Esophagus (tissue), 2 donors: Measurements from ENCODE around the gene PXDN. TPM values are rescaled to one million over a fixed set of nuclear protein-coding genes. Genes with fewer than 3 reads are reported as not detected.

Experiments
- H3K27ac ChIP-seq, 2 donors: one replicate each; pipeline ENCODE4 v1.5.1; 2013; ENCODE audit warnings: low read depth in 2 of 2, mild to moderate bottlenecking in 2 of 2, inconsistent platforms in 1 of 2, low read length in 1 of 2, moderate library complexity in 1 of 2
- H3K27me3 ChIP-seq, 2 donors: one replicate each; pipeline ENCODE4 v1.6.1; 2013; ENCODE audit warnings: low read length in 2 of 2, control low read depth in 1 of 2, mild to moderate bottlenecking in 1 of 2; ENCODE audit not compliant: insufficient read depth in 2 of 2, control insufficient read depth in 1 of 2
- H3K36me3 ChIP-seq, 2 donors: one replicate each; pipeline ENCODE4 v1.6.1; 2013; ENCODE audit warnings: low read length in 1 of 2; ENCODE audit not compliant: control insufficient read depth in 2 of 2, insufficient read depth in 2 of 2
- H3K4me1 ChIP-seq, 2 donors: one replicate each; pipeline ENCODE4 v1.6.1; 2013; ENCODE audit warnings: low read length in 1 of 2; ENCODE audit not compliant: control insufficient read depth in 2 of 2, insufficient read depth in 2 of 2
- H3K4me3 ChIP-seq, 2 donors: one replicate each; pipeline ENCODE4 v1.5.1; 2013; ENCODE audit warnings: low read length in 2 of 2, mild to moderate bottlenecking in 2 of 2, low read depth in 1 of 2, moderate library complexity in 1 of 2
- H3K9me3 ChIP-seq, 2 donors: one replicate each; pipeline ENCODE4 v1.6.1; 2013; ENCODE audit warnings: mild to moderate bottlenecking in 2 of 2, low read depth in 1 of 2, low read length in 1 of 2, moderate library complexity in 1 of 2; ENCODE audit not compliant: control insufficient read depth in 2 of 2, insufficient read depth in 1 of 2
- WGBS, 2 donors: extraction: QIAGEN DNeasy Blood & Tissue Kit; methylation state at CpG; one replicate each; pipeline ENCODE4 v1.1.7; 2013; 5-methylcytosine and 5-hydroxymethylcytosine counted together
- polyA plus RNA-seq, 2 donors: library from polyadenylated mRNA; stranded (reverse); fragments of 200-250 nt; gene quantifications; one replicate each; pipeline ENCODE4 v1.2.3, GENCODE V29; 2013
- donor health status: healthy with polysubstance abuse.
- donor health status: Bipolar disorder and iron deficiency.

The PXDN gene
- polyA plus RNA-seq, 2 donors: 1.1 to 1.9 TPM

- no peaks in the 10 kb centered on the region for H3K27me3 ChIP-seq
- no peak overlapping the region for H3K27ac ChIP-seq
- peaks cover 3 to 6% of the 10 kb centered on the region in 2 donors for H3K9me3 ChIP-seq
- WGBS, 2 donors: 97% methylated on average over 67 of the region's 67 CpGs
- H3K4me3 ChIP-seq: no peak overlapping the region
- peaks cover 0 to 9% of the 10 kb centered on the region in 2 donors for H3K36me3 ChIP-seq
- H3K4me1 ChIP-seq: peaks cover 0 to 3% of the 10 kb centered on the region in 2 donors
Measured at GRCh38 chr2:1648241-1649102, 95.8 kb downstream of the PXDN start.

DNA sequence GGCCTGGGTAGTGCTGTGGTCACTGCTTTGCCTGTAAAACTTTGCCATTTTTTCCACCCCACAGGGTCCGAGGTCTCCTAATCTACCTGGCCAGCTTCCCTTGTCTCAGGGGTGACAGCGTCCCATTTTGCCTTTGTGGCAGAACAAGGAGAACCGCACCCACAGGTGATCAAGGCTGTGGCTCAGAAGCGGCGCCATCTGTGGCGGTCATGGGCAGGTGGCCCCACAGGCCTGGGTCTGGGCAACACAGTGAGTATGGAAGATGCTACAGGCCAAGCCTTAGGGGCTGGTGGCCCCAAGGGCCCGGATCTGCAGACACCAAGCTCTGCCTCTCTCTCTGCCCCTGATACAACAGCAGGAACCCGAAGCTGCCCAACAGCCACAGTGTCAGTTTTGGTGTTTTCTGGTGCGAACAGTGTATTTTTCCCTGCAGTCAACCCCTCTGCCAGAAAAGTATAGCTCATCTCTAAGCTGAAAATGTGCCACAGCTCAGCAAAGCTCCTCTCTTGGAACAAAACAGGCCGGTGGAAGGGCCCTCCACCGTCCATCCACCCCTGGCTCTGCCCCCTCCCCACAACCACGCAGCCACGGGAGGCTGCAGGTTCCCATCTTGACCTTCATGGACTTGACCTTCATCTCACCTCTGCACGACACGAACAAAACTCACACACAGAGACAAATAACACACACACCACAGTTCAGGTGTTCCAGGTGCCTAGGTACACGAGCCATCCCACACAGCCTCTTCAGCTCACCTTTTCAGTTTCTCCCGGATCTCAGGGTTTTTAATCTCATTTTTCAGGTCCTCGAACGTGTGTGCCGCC, 96.7 kb downstream of the PXDN start:
- 90 to 91% methylated on average over 20 of the region's 20 CpGs for WGBS, 2 donors
- Histone ChIP-seq H3K36me3 (peaks cover 0 to 9% of the 10 kb centered on the region in 2 donors), H3K9me3 (peaks cover 3 to 6% of the 10 kb centered on the region in 2 donors), H3K27me3 (no peaks in the 10 kb centered on the region), H3K4me3 (no peak overlapping the region), H3K27ac (no peak overlapping the region), H3K4me1 (no peaks in the 10 kb centered on the region)

GRCh38 chr2:1645761-1646476, 98.4 kb downstream of the PXDN start:
- Histone ChIP-seq H3K4me1 (no peaks in the 10 kb centered on the region), H3K4me3 (no peak overlapping the region), H3K36me3 (peaks cover 0 to 9% of the 10 kb centered on the region in 2 donors), H3K27me3 (no peaks in the 10 kb centered on the region), H3K27ac (no peak overlapping the region), H3K9me3 (peaks cover 3 to 6% of the 10 kb centered on the region in 2 donors)
- WGBS, 2 donors: 80 to 84% methylated on average over 19 of the region's 19 CpGs

DNA sequence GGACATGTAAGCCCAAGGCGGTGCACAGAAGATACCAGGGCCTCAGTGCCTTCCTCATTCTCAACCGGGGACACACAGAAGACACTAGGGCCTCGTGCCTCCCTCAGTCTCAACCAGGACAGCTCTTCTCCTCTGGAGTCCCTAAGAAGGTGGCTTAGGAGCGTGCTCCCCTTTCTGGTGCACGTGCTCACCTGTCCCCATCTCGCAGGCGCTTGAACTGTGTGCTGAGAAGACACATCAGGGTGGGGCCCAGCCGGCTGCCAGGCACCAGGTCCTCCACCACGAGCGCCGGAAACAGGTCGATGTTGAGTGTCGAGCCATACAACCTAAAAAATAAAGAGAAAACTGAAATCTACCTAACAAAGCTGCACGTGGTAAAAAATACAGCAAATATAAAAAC, 99.9 kb downstream of the PXDN start:
- no peaks in the 10 kb centered on the region for H3K4me1 ChIP-seq
- WGBS, 2 donors: 86 to 90% methylated on average over 14 of the region's 14 CpGs
- H3K4me3 ChIP-seq: no peak overlapping the region
- peaks cover 0 to 9% of the 10 kb centered on the region in 2 donors for H3K36me3 ChIP-seq
- H3K9me3 ChIP-seq: peaks cover 3 to 4% of the 10 kb centered on the region in 2 donors
- H3K27ac ChIP-seq: no peak overlapping the region
- no peaks in the 10 kb centered on the region for H3K27me3 ChIP-seq

DNA sequence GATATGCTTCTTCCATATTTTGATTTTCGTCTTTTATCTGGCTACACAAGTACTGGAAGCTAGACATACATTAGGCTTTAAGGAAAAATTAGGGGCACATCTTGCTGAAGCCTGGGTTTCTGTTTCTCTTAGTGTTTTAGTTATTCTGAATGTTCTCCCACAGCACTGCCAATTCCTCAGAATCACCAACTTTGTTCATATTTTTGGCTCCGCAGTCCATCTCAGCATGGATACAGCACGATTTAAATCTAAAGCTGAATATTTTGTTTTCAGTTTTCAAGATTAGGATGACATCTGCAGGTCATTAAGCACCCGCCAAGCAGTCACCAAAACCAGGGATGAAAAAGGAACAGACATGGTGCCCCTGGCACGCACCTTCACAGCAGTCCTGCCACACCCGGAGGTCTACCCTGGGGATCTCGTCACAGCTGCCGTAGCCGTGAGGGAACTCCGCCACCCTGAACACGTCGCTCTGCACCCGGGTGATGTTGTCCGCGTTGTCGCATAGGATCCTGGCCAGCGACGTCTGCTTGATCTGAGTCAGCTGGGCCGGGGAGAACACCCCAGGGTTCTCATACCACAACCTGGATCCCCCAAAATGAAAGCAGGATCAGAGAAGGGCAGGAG, 101.2 kb downstream of the PXDN start:
- 87 to 88% methylated on average over 19 of the region's 19 CpGs for WGBS, 2 donors

GRCh38 chr2:1642066-1642861, 102.1 kb downstream of the PXDN start:
- H3K36me3 ChIP-seq: no peaks in the 10 kb centered on the region
- peaks cover 0 to 1% of the 10 kb centered on the region in 2 donors for H3K9me3 ChIP-seq
- H3K27me3 ChIP-seq: no peaks in the 10 kb centered on the region
- 82 to 83% methylated on average over 15 of the region's 15 CpGs for WGBS, 2 donors
- no peak overlapping the region for H3K4me3 ChIP-seq
- no peaks in the 10 kb centered on the region for H3K4me1 ChIP-seq
- no peak overlapping the region for H3K27ac ChIP-seq

More for the DNA sequence above, 101.2 kb downstream of the PXDN start:
- no peaks in the 10 kb centered on the region for H3K4me1 ChIP-seq
- no peak overlapping the region for H3K4me3 ChIP-seq
- peaks cover 0 to 1% of the 10 kb centered on the region in 2 donors for H3K9me3 ChIP-seq
- no peaks in the 10 kb centered on the region for H3K27me3 ChIP-seq
- H3K27ac ChIP-seq: no peak overlapping the region
- H3K36me3 ChIP-seq: no peaks in the 10 kb centered on the region

DNA sequence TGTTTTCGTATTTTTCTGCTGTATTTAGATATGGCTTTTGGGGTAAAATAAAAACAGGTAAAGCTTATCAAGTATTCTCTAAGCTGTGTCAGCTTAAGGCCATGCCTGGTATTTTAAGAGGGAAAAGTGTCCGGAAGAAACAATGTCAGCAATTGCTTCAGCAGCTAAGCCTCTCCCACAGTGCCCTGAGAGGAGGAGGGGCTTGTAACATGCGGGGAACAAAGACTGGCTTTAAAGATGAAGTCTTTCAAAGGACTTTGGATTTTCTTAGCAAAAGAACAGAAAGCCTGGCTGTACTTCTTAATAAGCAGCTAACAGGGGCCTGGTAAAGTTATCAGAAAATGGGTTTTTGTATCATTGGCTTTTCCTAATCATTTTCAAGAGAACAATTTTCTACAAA, 102.8 kb downstream of the PXDN start:
- 55 to 69% methylated on average over 3 of the region's 3 CpGs for WGBS, 2 donors
- Histone ChIP-seq H3K36me3 (no peaks in the 10 kb centered on the region), H3K27ac (no peak overlapping the region)

DNA sequence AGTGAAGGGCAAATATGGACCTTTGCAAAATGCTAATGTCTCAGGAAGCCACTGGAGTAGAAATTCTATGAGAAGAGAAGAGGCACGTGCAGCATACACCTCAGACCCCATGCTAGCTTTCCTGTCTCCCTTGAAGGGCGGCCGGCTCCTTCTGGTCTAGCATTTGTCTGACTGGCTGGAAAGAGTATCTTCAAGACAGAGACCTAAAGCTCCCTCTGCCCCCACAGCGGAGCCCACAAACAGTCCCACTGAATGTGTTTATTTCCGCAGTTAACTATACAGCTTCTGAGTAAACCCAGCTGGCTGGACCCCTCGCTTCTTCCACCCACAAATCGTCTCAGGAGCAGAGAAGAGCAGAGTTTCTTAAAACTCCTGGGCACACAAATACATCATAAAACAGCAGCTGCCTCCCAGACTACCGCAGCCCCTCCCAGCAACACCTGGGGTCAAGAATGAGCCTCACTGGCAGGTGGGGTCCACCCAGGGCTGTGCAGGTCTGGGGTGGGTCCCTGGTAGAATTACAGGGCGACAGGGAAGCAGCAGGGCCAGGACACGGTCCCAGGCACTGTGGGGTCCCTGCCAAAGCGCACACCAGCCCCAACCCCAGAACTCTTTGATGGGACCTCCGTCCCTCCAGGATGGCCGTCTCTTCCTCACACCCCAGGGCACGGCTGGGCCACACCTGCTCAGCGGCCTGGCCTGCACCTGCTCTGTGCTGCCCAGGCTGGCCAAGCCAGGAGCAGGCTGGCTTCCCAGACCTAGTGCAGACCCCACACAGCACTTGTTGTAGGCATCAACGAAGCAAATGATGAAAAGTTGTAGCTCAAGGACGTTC, 103.8 kb downstream of the PXDN start:
- Histone ChIP-seq H3K4me1 (no peaks in the 10 kb centered on the region), H3K4me3 (no peak overlapping the region), H3K9me3 (peaks cover 0 to 1% of the 10 kb centered on the region in 2 donors), H3K36me3 (no peaks in the 10 kb centered on the region), H3K27ac (no peak overlapping the region), H3K27me3 (no peaks in the 10 kb centered on the region)
- 85 to 89% methylated on average over 17 of the region's 17 CpGs for WGBS, 2 donors

More for the DNA sequence above, 102.8 kb downstream of the PXDN start:
- Histone ChIP-seq H3K4me1 (no peaks in the 10 kb centered on the region), H3K27me3 (no peaks in the 10 kb centered on the region), H3K9me3 (peaks cover 0 to 1% of the 10 kb centered on the region in 2 donors), H3K4me3 (no peak overlapping the region)
